Lower leg skin (tissue), 4 donors: ENCODE measurements around the gene CTBP1. TPM values are rescaled to one million over a fixed set of nuclear protein-coding genes. Genes with fewer than 3 reads are reported as not detected.

Experiments used
- DNase-seq, 2 donors: peaks; one replicate each; pipeline ENCODE4 v3.0.0-alpha.2; 2019; ENCODE audit warnings: low spot score in 2 of 2
- H3K4me3 ChIP-seq: fragments of 200-600 bp; sonication (generic); 2 replicates; pipeline ENCODE4 v1.5.1; 2017; ENCODE audit warnings: mild to moderate bottlenecking, low read depth; ENCODE audit not compliant: poor library complexity, severe bottlenecking
- CTCF ChIP-seq, 3 donors: fragments of 450-650 bp; IDR thresholded peaks; one replicate each; pipeline ENCODE4 v1.5.1; 2016; ENCODE audit warnings: antibody characterized with exemption in 3 of 3, mild to moderate bottlenecking in 3 of 3, moderate library complexity in 2 of 3
- POLR2A ChIP-seq, 2 donors: fragments of 450-650 bp; IDR thresholded peaks; one replicate each; pipeline ENCODE4 v1.6.1; 2016 to 2017; ENCODE audit warnings: antibody characterized with exemption in 2 of 2, mild to moderate bottlenecking in 1 of 2, moderate library complexity in 1 of 2
- WGBS, 2 donors: methylation state at CpG; one replicate each; pipeline ENCODE4 v1.1.5; 2018; 5-methylcytosine and 5-hydroxymethylcytosine counted together
- intact Hi-C: fragments of 100-400 bp; cut with DNase I; formaldehyde crosslinking; loops from one replicate; pipeline ENCODE4 v1.15.0; 2023; ENCODE audit warnings: low total_unique reads
- total RNA-seq, 4 donors: library from RNA; depleted of rRNA; stranded (reverse); fragments of >200 nt; gene quantifications; one replicate each; pipeline ENCODE4 v1.1.0, GENCODE V29; 2016

The CTBP1 gene
- total RNA-seq, 4 donors from 2014 or later, result 124 to 195 (median 148) TPM

- TF ChIP-seq CTCF (IDR thresholded peaks at IDR 0.05) (no peak), POLR2A (IDR thresholded peaks at IDR 0.05) (no peak)
- WGBS, 2 donors, result 60 to 72% methylated on average over 11 of the region's 11 CpGs
- DNase-seq, result peak in 1 of 2 donors; percentile 75
- no peak overlapping the region for H3K4me3 ChIP-seq
- intact Hi-C loops, result no loop called here
Observed at GRCh38 chr4:1291996-1292702, 43.2 kb upstream of the CTBP1 start.

- intact Hi-C loops, result no loop called here
- 49 to 61% methylated on average over 9 of the region's 9 CpGs for WGBS, 2 donors
- H3K4me3 ChIP-seq, result no peak overlapping the region
- peak in 1 of 2 donors; percentile 65 for DNase-seq
- TF ChIP-seq POLR2A (IDR thresholded peaks at IDR 0.05), result no peak
- TF ChIP-seq CTCF (IDR thresholded peaks at IDR 0.05), result no peak
Observed at GRCh38 chr4:1291091-1291490, 42.2 kb upstream of the CTBP1 start.

- intact Hi-C loops, result no loop called here
Observed at GRCh38 chr4:1290165-1290977, 41.4 kb upstream of the CTBP1 start.

GRCh38 chr4:1289207-1290164 is 40.6 kb upstream of the CTBP1 start, which contains the start of gene MAEA:
Gene MAEA, plus strand, starts transcription at chr4:1289891. Its CDS starts 23 bp downstream, at chr4:1289914.
- H3K4me3 ChIP-seq, result peak within 1 kb of the TSS; percentile 78
- intact Hi-C loops, result loop anchor here (10.0 kb wide), 1 partner anchor 255 kb away; no protein-coding TSS in a partner anchor
- WGBS, 2 donors, result 1% methylated on average over 42 to 54 of the region's 95 CpGs
- peak; percentile 96 to 100 for DNase-seq
- TF ChIP-seq CTCF (IDR thresholded peaks at IDR 0.05) (no peak), POLR2A (IDR thresholded peaks at IDR 0.05) (no peak)

More at GRCh38 chr4:1290165-1290977, 41.4 kb upstream of the CTBP1 start:
- H3K4me3 ChIP-seq, result peak overlapping the region; percentile 78
- DNase-seq, result peak in 1 of 2 donors; percentile 88
- no peak for TF ChIP-seq POLR2A (IDR thresholded peaks at IDR 0.05)
- 1 to 2% methylated on average over 24 to 37 of the region's 47 CpGs for WGBS, 2 donors

- DNase-seq, result peak in 1 of 2 donors; percentile 52
- intact Hi-C loops, result loop anchor here (10.0 kb wide), 1 partner anchor 254 kb away; no protein-coding TSS in a partner anchor
- no peak for TF ChIP-seq POLR2A (IDR thresholded peaks at IDR 0.05)
- no peak for TF ChIP-seq CTCF (IDR thresholded peaks at IDR 0.05)
- H3K4me3 ChIP-seq, result no peak overlapping the region
- WGBS, 2 donors, result 51 to 69% methylated on average over 7 of the region's 7 CpGs
Observed at GRCh38 chr4:1288786-1289185, 39.9 kb upstream of the CTBP1 start.
